GM12878 (cell line): ENCODE measurements around the gene SIRPD. TPM values are rescaled to one million over a fixed set of nuclear protein-coding genes. Genes with fewer than 3 reads are reported as not detected.

ENCODE experiments used
- ATAC-seq: fragments of 200-7000 bp; cut with Tn5 transposase; 3 replicates; pipeline ENCODE4 v1.9.1; 2020; ENCODE audit warnings: mild to moderate bottlenecking, moderate library complexity
- BruUV-seq: library from RNA; stranded (reverse); fragments of 400-500 nt; replicated peaks from 2 replicates; lab custom pipeline; 2021; lab: Mats Ljungman, UMichigan
- CTCF ChIA-PET: fragments of 300-600 bp; sonication (Branson Sonifier 250); formaldehyde crosslinking; extraction: SDS; loops from one replicate; lab custom pipeline; 2021; ENCODE audit warnings: inconsistent platforms; lab: Yijun Ruan, JAX
- POLR2A ChIA-PET: fragments of 350-600 bp; formaldehyde crosslinking; extraction: SDS; loops from one replicate; lab custom pipeline; 2021; ENCODE audit warnings: inconsistent platforms; lab: Charles Lee
- RAD21 ChIA-PET: fragments of 300-600 bp; sonication (Branson Sonifier 250); formaldehyde crosslinking; loops from one replicate; lab custom pipeline; 2023; ENCODE audit warnings: antibody characterized with exemption; ENCODE audit not compliant: unreplicated experiment; lab: Charles Lee
- SMC1A ChIA-PET: fragments of 300-600 bp; sonication (Branson Sonifier 250); formaldehyde crosslinking; loops from one replicate; lab custom pipeline; 2023; ENCODE audit not compliant: unreplicated experiment, uncharacterized antibody; lab: Charles Lee
- DNase-seq: peaks from one replicate; pipeline ENCODE4 v3.0.0-alpha.2; 2011; ENCODE audit warnings: low read depth, low spot score
- FAIRE-seq: peaks from 3 replicates; lab custom pipeline; 2011; peaks lifted over from hg19 to GRCh38; lab: Jason Lieb, UNC
- H2AFZ ChIP-seq: 2 replicates; pipeline ENCODE4 v1.6.0; 2011; ENCODE audit warnings: low read depth, low read length, control low read depth; ENCODE audit not compliant: control insufficient read depth
- H3K27ac ChIP-seq: 2 replicates; pipeline ENCODE4 v1.5.1; 2011; ENCODE audit warnings: control low read depth; ENCODE audit not compliant: control insufficient read depth, insufficient read depth
- H3K27me3 ChIP-seq, 2 experiments: replicated peaks in 1 of 2; 2 replicates each; pipeline versions ENCODE4 v1.6.0 to v1.6.1; 2011; ENCODE audit warnings: low read length in 1 of 2; ENCODE audit not compliant: control insufficient read depth in 2 of 2, insufficient read depth in 2 of 2
- H3K36me3 ChIP-seq, 2 experiments: 2 replicates each; pipeline ENCODE4 v1.5.1; 2011; ENCODE audit warnings: low read length in 1 of 2; ENCODE audit not compliant: control insufficient read depth in 2 of 2, insufficient read depth in 2 of 2
- H3K4me1 ChIP-seq: 2 replicates; pipeline ENCODE4 v1.6.1; 2011; ENCODE audit warnings: mild to moderate bottlenecking, low read length, moderate library complexity, mixed read lengths; ENCODE audit not compliant: control insufficient read depth, insufficient read depth
- H3K4me2 ChIP-seq: 2 replicates; pipeline ENCODE4 v1.6.0; 2011; ENCODE audit warnings: control low read depth; ENCODE audit not compliant: control insufficient read depth, insufficient read depth
- H3K4me3 ChIP-seq: fragments of 200-600 bp; sonication (generic); 2 replicates; pipeline ENCODE4 v1.5.1; 2016
- H3K79me2 ChIP-seq: 2 replicates; pipeline ENCODE4 v1.6.0; 2011; ENCODE audit warnings: low read length; ENCODE audit not compliant: control insufficient read depth, insufficient read depth
- H3K9ac ChIP-seq: 2 replicates; pipeline ENCODE4 v1.8.0; 2011; ENCODE audit warnings: low read length, control low read depth, mixed read lengths; ENCODE audit not compliant: control insufficient read depth, insufficient read depth
- H3K9me3 ChIP-seq: replicated peaks from 3 replicates; pipeline ENCODE4 v1.5.1; 2011; ENCODE audit warnings: mild to moderate bottlenecking, low read length; ENCODE audit not compliant: control insufficient read depth, insufficient read depth
- H4K20me1 ChIP-seq: 2 replicates; pipeline ENCODE4 v1.6.0; 2011; ENCODE audit not compliant: control insufficient read depth, insufficient read depth
- CEBPZ ChIP-seq: fragments of 150-350 bp; IDR thresholded peaks from 2 replicates; pipeline ENCODE4 v1.6.1; 2016; ENCODE audit warnings: low read depth, low read length
- CHD2 ChIP-seq: IDR thresholded peaks from 2 replicates; pipeline ENCODE4 v1.6.1; 2011; ENCODE audit warnings: low read depth, low read length, improper control_type of control experiment, borderline replicate concordance
- ESRRA ChIP-seq: IDR thresholded peaks from 2 replicates; pipeline ENCODE4 v1.6.1; 2012; ENCODE audit warnings: mild to moderate bottlenecking, low read length, improper control_type of control experiment
- MEF2B ChIP-seq: fragments of 450-650 bp; IDR thresholded peaks from 2 replicates; pipeline ENCODE4 v1.6.1; 2018; ENCODE audit warnings: mild to moderate bottlenecking, moderate library complexity; ENCODE audit not compliant: partially characterized antibody, poor library complexity, severe bottlenecking
- NR2F1 ChIP-seq: fragments of 450-650 bp; conservative IDR thresholded peaks from 2 replicates; pipeline ENCODE4 v1.6.1; 2017; ENCODE audit warnings: mild to moderate bottlenecking
- RAD21 ChIP-seq: IDR thresholded peaks from 2 replicates; pipeline ENCODE4 v1.6.1; 2011; ENCODE audit warnings: mild to moderate bottlenecking, low read depth, low read length, moderate library complexity; ENCODE audit not compliant: insufficient read depth
- RUNX3 ChIP-seq: IDR thresholded peaks from 2 replicates; pipeline ENCODE4 v1.6.1; 2012; ENCODE audit warnings: low read length, inconsistent platforms
- SMARCA5 ChIP-seq: fragments of 450-650 bp; IDR thresholded peaks from 2 replicates; pipeline ENCODE4 v1.6.1; 2017; ENCODE audit warnings: mild to moderate bottlenecking
- SMC3 ChIP-seq: IDR thresholded peaks from 2 replicates; pipeline ENCODE4 v1.6.1; 2011; ENCODE audit warnings: low read length, improper control_type of control experiment, borderline replicate concordance
- SRF ChIP-seq, 2 experiments: IDR thresholded peaks; 2 replicates each; pipeline ENCODE4 v1.6.1; 2011; ENCODE audit warnings: low read depth in 2 of 2, low read length in 2 of 2, mild to moderate bottlenecking in 1 of 2, moderate library complexity in 1 of 2
- WGBS: methylation state at CpG from one replicate; pipeline ENCODE4 v1.1.6; 2016; ENCODE audit warnings: low lambda C conversion rate; ENCODE audit not compliant: insufficient replicate concordance, insufficient coverage; ENCODE audit errors: missing lambda C conversion rate; 5-methylcytosine and 5-hydroxymethylcytosine counted together
- in situ Hi-C: fragments of 300-500 bp; cut with MboI; formaldehyde crosslinking; loops from 9 replicates; pipeline ENCODE4 v1.14.3; 2018; ENCODE audit warnings: mixed read lengths
- intact Hi-C: fragments of 100-400 bp; cut with micrococcal nuclease; formaldehyde crosslinking; loops from one replicate; pipeline ENCODE4 v1.14.2; 2022; ENCODE audit not compliant: unreplicated experiment
- polyA plus RNA-seq, 11 experiments: library from polyadenylated mRNA; depleted of rRNA in 4 of 11; unstranded in 6 of 11; stranded (reverse) in 5 of 11; fragments of >200 nt; fragmentation: Nextera tagmentation in 4 of 11; fragmentation: Illumina TruSeq in 1 of 11; extraction: Ambion mirVana in 4 of 11; extraction: Trizol in 1 of 11; gene quantifications; 1 replicate in 1 of 11; 2 replicates in 10 of 11; pipeline versions ENCODE4 v1.2.1 to v1.2.3, GENCODE V29; 2011 to 2016; ENCODE audit warnings: inconsistent platforms in 2 of 11, missing spikeins in 2 of 11, low read depth in 1 of 11
- total RNA-seq, 4 experiments: library from RNA; depleted of rRNA in 3 of 4; stranded (reverse); fragments of >200 nt in 3 of 4; fragmentation: Illumina TruSeq in 1 of 4; extraction: Trizol in 1 of 4; gene quantifications; 2 replicates each; pipeline versions ENCODE4 v1.2.1 to v1.2.3, GENCODE V29; 2013 to 2021
- TF ChIP-seq, protein P1 (sequence below), 3 experiments: IDR thresholded peaks in 2 of 3; conservative IDR thresholded peaks in 1 of 3; 2 replicates each; pipeline ENCODE4 v1.5.1; 2011; ENCODE audit warnings: low read depth in 3 of 3, low read length in 3 of 3, mild to moderate bottlenecking in 3 of 3, control low read depth in 2 of 3, moderate library complexity in 2 of 3, inconsistent platforms in 1 of 3, mixed read lengths in 1 of 3; ENCODE audit not compliant: control insufficient read depth in 2 of 3, insufficient read depth in 1 of 3; ENCODE audit errors: extremely low read depth in 1 of 3

Gene SIRPD
- total and polyA plus RNA-seq, 10 of the 15 experiments (the other 5 are each of a cell fraction or from before 2014, with no cell fraction given) = 0.10 to 1.6 (median 0.88) TPM

DNA sequence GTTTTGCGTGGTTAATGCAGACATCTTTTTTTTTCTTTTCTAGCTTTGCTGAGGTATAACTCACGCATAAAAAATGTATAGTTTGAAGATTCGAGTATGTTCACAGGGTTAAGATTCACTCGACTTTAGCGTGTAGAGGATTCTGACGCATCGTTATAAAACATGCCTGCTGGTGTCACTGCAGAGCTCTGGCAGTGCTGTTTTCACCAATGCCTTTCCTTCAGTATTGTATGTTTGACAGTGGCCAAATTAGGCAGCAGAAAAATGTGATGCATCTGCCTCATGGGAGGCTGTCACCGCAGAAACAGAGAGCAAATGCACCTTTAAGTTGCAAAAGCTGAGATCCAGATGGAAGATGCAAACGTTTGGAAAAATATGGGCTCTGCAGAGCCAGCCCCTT is 48.3 kb downstream of the SIRPD start:
- Histone ChIP-seq H3K9me3 (peaks cover 6% of the 10 kb centered on the region; the same call in 2 of the 3 replicates), H3K36me3 (no peaks in the 10 kb centered on the region), H3K4me2 (no peak overlapping the region), H3K27me3 (peaks cover 0 to 8% of the 10 kb centered on the region in 2 experiments; a peak in 1 of 4 replicates), H3K9ac (no peak overlapping the region), H3K4me1 (0 out of 2 replicates have a peak, but pooled peaks cover 3% of the 10 kb centered on the region), H2AFZ (no peak overlapping the region), H3K79me2 (no peaks in the 10 kb centered on the region), H3K27ac (no peak overlapping the region), H4K20me1 (no peaks in the 10 kb centered on the region), H3K4me3 (no peak overlapping the region)
- ATAC-seq (peak; percentile 98), DNase-seq (no peak), FAIRE-seq (peak; percentile 81)
- ChIA-PET CTCF (interaction anchor here (0.6 to 7.6 kb wide), 27 partner anchors 9 to 272 kb away, joined by 3 to 66 read pairs (median 5); partner anchors contain the start of gene SIRPD), RAD21 (interaction anchor here (1.0 to 5.6 kb wide), 14 partner anchors 11 to 268 kb away, joined by 3 to 44 read pairs (median 4); no protein-coding TSS in a partner anchor), SMC1A (interaction anchor here (0.7 to 11.1 kb wide), 18 partner anchors 10 to 267 kb away, joined by 3 to 138 read pairs (median 6); no protein-coding TSS in a partner anchor), POLR2A (interaction anchor here (1.4 kb wide), 1 partner anchor 268 kb away, joined by 3 read pairs; no protein-coding TSS in a partner anchor)
- no TSS peak for BruUV-seq
- intact Hi-C loops (loop anchor here (1.0 to 5.0 kb wide), 4 partner anchors 27 to 268 kb away; no protein-coding TSS in a partner anchor), in situ Hi-C loops (no loop called here)
- WGBS = under 1% methylated on average over 9 of the region's 9 CpGs
- TF ChIP-seq SMARCA5 (0 out of 2 replicates have a peak, but pooled peaks have one; percentile 66), CHD2 (no peak), CEBPZ (no peak), SMC3 (peak; percentile 89), ESRRA (no peak), SRF (IDR thresholded peaks at IDR 0.05; ENCODE audit: low read depth in 2 of 2, low read length in 2 of 2) (peak in 1 of 2 experiments; percentile 73; a peak in 3 of 4 replicates), RUNX3 (peak; percentile 35; the same call in 1 of the 2 replicates), RAD21 (peak; percentile 87), MEF2B (peak; percentile 37), NR2F1 (0 out of 2 replicates have a peak, but pooled peaks have one; percentile 13)
- TF ChIP-seq, protein P1, sequence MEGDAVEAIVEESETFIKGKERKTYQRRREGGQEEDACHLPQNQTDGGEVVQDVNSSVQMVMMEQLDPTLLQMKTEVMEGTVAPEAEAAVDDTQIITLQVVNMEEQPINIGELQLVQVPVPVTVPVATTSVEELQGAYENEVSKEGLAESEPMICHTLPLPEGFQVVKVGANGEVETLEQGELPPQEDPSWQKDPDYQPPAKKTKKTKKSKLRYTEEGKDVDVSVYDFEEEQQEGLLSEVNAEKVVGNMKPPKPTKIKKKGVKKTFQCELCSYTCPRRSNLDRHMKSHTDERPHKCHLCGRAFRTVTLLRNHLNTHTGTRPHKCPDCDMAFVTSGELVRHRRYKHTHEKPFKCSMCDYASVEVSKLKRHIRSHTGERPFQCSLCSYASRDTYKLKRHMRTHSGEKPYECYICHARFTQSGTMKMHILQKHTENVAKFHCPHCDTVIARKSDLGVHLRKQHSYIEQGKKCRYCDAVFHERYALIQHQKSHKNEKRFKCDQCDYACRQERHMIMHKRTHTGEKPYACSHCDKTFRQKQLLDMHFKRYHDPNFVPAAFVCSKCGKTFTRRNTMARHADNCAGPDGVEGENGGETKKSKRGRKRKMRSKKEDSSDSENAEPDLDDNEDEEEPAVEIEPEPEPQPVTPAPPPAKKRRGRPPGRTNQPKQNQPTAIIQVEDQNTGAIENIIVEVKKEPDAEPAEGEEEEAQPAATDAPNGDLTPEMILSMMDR (IDR thresholded peaks at IDR 0.05 in 2 of 3, conservative IDR thresholded peaks at IDR 0.05 in 1 of 3; ENCODE audit: control insufficient read depth in 2 of 3, extremely low read depth in 1 of 3, insufficient read depth in 1 of 3, low read depth in 3 of 3, low read length in 3 of 3) = peak; percentile 59 to 68 (median 60)
